Measurements from ENCODE around the gene STX17. TPM values are rescaled to one million over a fixed set of nuclear protein-coding genes. Genes with fewer than 3 reads are reported as not detected.

STX17 gene
- total RNA-seq, 2 donors from 2014 or later, result 34.0 to 87.9 TPM

- intact Hi-C loops (cut with DNase I), result no loop called here
- Histone ChIP-seq H3K27me3 (replicated peaks; ENCODE audit: insufficient read depth) (no peaks in the 10 kb centered on the region), H3K4me1 (replicated peaks) (peaks cover 2% of the 10 kb centered on the region), H3K36me3 (peaks cover 0 to 8% of the 10 kb centered on the region in 2 donors), H3K4me3 (no peak overlapping the region), H3K9me3 (no peaks in the 10 kb centered on the region), H3K27ac (no peak overlapping the region)
- 98% methylated on average over 7 of the region's 7 CpGs for WGBS
- no peak for DNase-seq (ENCODE audit: low spot score)
- no peak for TF ChIP-seq POLR2AphosphoS5 (IDR thresholded peaks at IDR 0.05)
- no peak for TF ChIP-seq POLR2A (IDR thresholded peaks at IDR 0.05)
- no peak for TF ChIP-seq CTCF (IDR thresholded peaks at IDR 0.05)
Observed at GRCh38 chr9:99911600-99911999, 5.1 kb downstream of the STX17 start.

GRCh38 chr9:99916650-99917049 is 10.2 kb downstream of the STX17 start:
- intact Hi-C loops (cut with DNase I), result no loop called here
- TF ChIP-seq POLR2AphosphoS5 (IDR thresholded peaks at IDR 0.05), result no peak
- TF ChIP-seq POLR2A (IDR thresholded peaks at IDR 0.05), result no peak
- no peak for TF ChIP-seq CTCF (IDR thresholded peaks at IDR 0.05)
- no peak for DNase-seq (ENCODE audit: low spot score)
- Histone ChIP-seq H3K9me3 (no peaks in the 10 kb centered on the region), H3K27ac (no peak overlapping the region), H3K4me1 (replicated peaks) (no peaks in the 10 kb centered on the region), H3K27me3 (replicated peaks; ENCODE audit: insufficient read depth) (no peaks in the 10 kb centered on the region), H3K4me3 (no peak overlapping the region), H3K36me3 (peaks cover 0 to 8% of the 10 kb centered on the region in 2 donors)
- 91% methylated on average over 1 of the region's 1 CpG for WGBS

GRCh38 chr9:99918134-99918533 is 11.7 kb downstream of the STX17 start:
- no peak overlapping the region for H3K27ac ChIP-seq
- H3K27me3 ChIP-seq (replicated peaks; ENCODE audit: insufficient read depth), result no peaks in the 10 kb centered on the region
- 93% methylated on average over 3 of the region's 3 CpGs for WGBS
- no peaks in the 10 kb centered on the region for H3K9me3 ChIP-seq
- intact Hi-C loops (cut with DNase I), result no loop called here
- TF ChIP-seq CTCF (IDR thresholded peaks at IDR 0.05), result no peak
- TF ChIP-seq POLR2AphosphoS5 (IDR thresholded peaks at IDR 0.05), result no peak
- TF ChIP-seq POLR2A (IDR thresholded peaks at IDR 0.05), result no peak
- H3K36me3 ChIP-seq, result peaks cover 0 to 8% of the 10 kb centered on the region in 2 donors
- H3K4me1 ChIP-seq (replicated peaks), result no peaks in the 10 kb centered on the region
- DNase-seq (ENCODE audit: low spot score), result no peak
- H3K4me3 ChIP-seq, result no peak overlapping the region

GRCh38 chr9:99919930-99920329 is 13.5 kb downstream of the STX17 start:
- Histone ChIP-seq H3K27me3 (replicated peaks; ENCODE audit: insufficient read depth) (no peaks in the 10 kb centered on the region), H3K4me3 (no peak overlapping the region), H3K36me3 (peaks cover 0 to 8% of the 10 kb centered on the region in 2 donors), H3K27ac (no peak overlapping the region), H3K9me3 (no peaks in the 10 kb centered on the region), H3K4me1 (replicated peaks) (no peaks in the 10 kb centered on the region)
- intact Hi-C loops (cut with DNase I), result no loop called here
- DNase-seq (ENCODE audit: low spot score), result no peak
- 50% methylated on average over 2 of the region's 2 CpGs for WGBS
- TF ChIP-seq POLR2A (IDR thresholded peaks at IDR 0.05) (no peak), CTCF (IDR thresholded peaks at IDR 0.05) (no peak), POLR2AphosphoS5 (IDR thresholded peaks at IDR 0.05) (no peak)

GRCh38 chr9:99921875-99922710 is 15.6 kb downstream of the STX17 start:
- H3K27me3 ChIP-seq (replicated peaks; ENCODE audit: insufficient read depth), result no peaks in the 10 kb centered on the region
- no peak overlapping the region for H3K27ac ChIP-seq
- no peaks in the 10 kb centered on the region for H3K36me3 ChIP-seq
- intact Hi-C loops (cut with DNase I), result no loop called here
- no peaks in the 10 kb centered on the region for H3K4me1 ChIP-seq (replicated peaks)
- no peak for TF ChIP-seq POLR2A (IDR thresholded peaks at IDR 0.05)
- no peak for TF ChIP-seq POLR2AphosphoS5 (IDR thresholded peaks at IDR 0.05)
- no peak for TF ChIP-seq CTCF (IDR thresholded peaks at IDR 0.05)
- H3K9me3 ChIP-seq, result no peaks in the 10 kb centered on the region
- no peak overlapping the region for H3K4me3 ChIP-seq
- 89% methylated on average over 4 of the region's 4 CpGs for WGBS
- no peak for DNase-seq (ENCODE audit: low spot score)

Measured in prostate gland (tissue), 2 donors.